Osteocyte (in vitro differentiated cells): ENCODE data around the gene GGA2. TPM values are rescaled to one million over a fixed set of nuclear protein-coding genes. Genes with fewer than 3 reads are reported as not detected.
"Not testable (repeated sequence)": the region's sequence is repeated elsewhere in the genome, so short reads cannot be mapped to it uniquely, and the experiment has no call there.

Experiments used
- DNase-seq: peaks from one replicate; pipeline ENCODE4 v3.0.0; 2021; ENCODE audit warnings: mixed read lengths; ENCODE audit not compliant: unreplicated experiment; ENCODE audit errors: extremely low spot score
- H3K27ac Mint-ChIP-seq: one replicate; pipeline ENCODE4 v1.8.0; 2021; ENCODE audit warnings: mild to moderate bottlenecking, mixed read lengths; ENCODE audit not compliant: unreplicated experiment
- H3K27me3 Mint-ChIP-seq: one replicate; pipeline ENCODE4 v1.8.0; 2021; ENCODE audit warnings: mixed read lengths; ENCODE audit not compliant: unreplicated experiment
- H3K36me3 Mint-ChIP-seq: one replicate; pipeline ENCODE4 v1.8.0; 2021; ENCODE audit warnings: mixed read lengths; ENCODE audit not compliant: unreplicated experiment
- H3K4me1 Mint-ChIP-seq: one replicate; pipeline ENCODE4 v1.8.0; 2021; ENCODE audit warnings: mixed read lengths; ENCODE audit not compliant: unreplicated experiment
- H3K4me3 Mint-ChIP-seq: one replicate; pipeline ENCODE4 v1.8.0; 2021; ENCODE audit warnings: mild to moderate bottlenecking, moderate library complexity, mixed read lengths; ENCODE audit not compliant: unreplicated experiment
- H3K9me3 Mint-ChIP-seq: one replicate; pipeline ENCODE4 v1.8.0; 2021; ENCODE audit warnings: mixed read lengths; ENCODE audit not compliant: unreplicated experiment
- CTCF ChIP-seq: fragments of 200-600 bp; sonication (generic); IDR thresholded peaks from 2 replicates; pipeline ENCODE4 v1.5.0; 2021; ENCODE audit warnings: antibody characterized with exemption, mild to moderate bottlenecking, moderate library complexity
- total RNA-seq: library from RNA; stranded (reverse); gene quantifications from 2 replicates; pipeline ENCODE4 v1.2.1, GENCODE V29; 2021

The GGA2 gene
- total RNA-seq, 1 donor from 2014 or later, result 59.7 TPM

DNA sequence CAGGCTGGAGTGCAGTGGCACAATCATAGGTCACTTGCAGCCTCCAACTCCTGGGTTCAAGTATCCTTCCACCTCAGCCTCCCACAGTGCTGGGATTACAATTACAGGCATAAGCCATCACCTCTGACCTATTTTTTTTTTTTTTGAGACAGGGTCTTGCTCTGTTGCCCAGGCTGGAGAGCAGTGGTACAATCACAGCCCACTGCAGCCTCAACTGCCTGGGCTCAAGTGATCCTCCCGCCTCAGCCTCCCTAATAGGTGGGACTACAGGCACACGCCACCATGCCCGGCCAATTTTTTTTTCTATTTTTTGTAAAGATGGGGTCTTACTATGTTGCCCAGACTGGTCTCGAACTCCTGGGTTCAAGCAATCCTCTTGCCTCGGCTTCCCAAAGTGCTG is 5.6 kb upstream of the GGA2 start:
- TF ChIP-seq CTCF, result no peak
- H3K4me3 Mint-ChIP-seq, result no peak overlapping the region

GRCh38 chr16:23514381-23515152 is 4.3 kb upstream of the GGA2 start:
- Mint-ChIP-seq H3K36me3 (peaks cover 6% of the 10 kb centered on the region), H3K27me3 (no peaks in the 10 kb centered on the region), H3K9me3 (no peaks in the 10 kb centered on the region), H3K27ac (no peak overlapping the region), H3K4me3 (no peak overlapping the region), H3K4me1 (peaks cover 4% of the 10 kb centered on the region)
- no peak for DNase-seq
- no peak for TF ChIP-seq CTCF

More for the DNA sequence above, 5.6 kb upstream of the GGA2 start:
- Mint-ChIP-seq H3K27me3 (no peaks in the 10 kb centered on the region), H3K36me3 (peaks cover 6% of the 10 kb centered on the region), H3K4me1 (no peaks in the 10 kb centered on the region), H3K27ac (no peak overlapping the region), H3K9me3 (no peaks in the 10 kb centered on the region)
- DNase-seq, result no peak

- Mint-ChIP-seq H3K36me3 (peaks cover 2% of the 10 kb centered on the region), H3K9me3 (no peaks in the 10 kb centered on the region)
These were observed 1.9 kb upstream of the GGA2 start for GRCh38 chr16:23512168-23512695.

GRCh38 chr16:23511731-23512130 is 1.4 kb upstream of the GGA2 start:
- H3K4me1 Mint-ChIP-seq, result peaks cover 20% of the 10 kb centered on the region
- no peaks in the 10 kb centered on the region for H3K27me3 Mint-ChIP-seq

More at GRCh38 chr16:23512168-23512695, 1.9 kb upstream of the GGA2 start:
- H3K27me3 Mint-ChIP-seq, result no peaks in the 10 kb centered on the region
- H3K4me3 Mint-ChIP-seq, result no peak overlapping the region
- DNase-seq, result no peak
- H3K27ac Mint-ChIP-seq, result no peak overlapping the region
- no peak for TF ChIP-seq CTCF
- peaks cover 16% of the 10 kb centered on the region for H3K4me1 Mint-ChIP-seq

GRCh38 chr16:23510915-23511270 is 599 bp upstream of the GGA2 start:
- not testable (repeated sequence) for H3K27me3 Mint-ChIP-seq, H3K36me3 Mint-ChIP-seq, DNase-seq, H3K9me3 Mint-ChIP-seq
- peak overlapping the region; percentile 62 for H3K27ac Mint-ChIP-seq
- peak overlapping the region; percentile 78 for H3K4me3 Mint-ChIP-seq
- H3K4me1 Mint-ChIP-seq, result peaks cover 26% of the 10 kb centered on the region

More at GRCh38 chr16:23511731-23512130, 1.4 kb upstream of the GGA2 start:
- peak overlapping the region; percentile 78 for H3K4me3 Mint-ChIP-seq
- H3K36me3 Mint-ChIP-seq, result peaks cover 2% of the 10 kb centered on the region
- no peak overlapping the region for H3K27ac Mint-ChIP-seq
- no peaks in the 10 kb centered on the region for H3K9me3 Mint-ChIP-seq
- no peak for TF ChIP-seq CTCF
- no peak for DNase-seq
